HG02642 (cell line): ENCODE data around the gene TMEFF1.
A peak's percentile ranks its signal among the peaks of the same experiment; 100 is the strongest.

ENCODE experiments used
- ATAC-seq: cut with Tn5 transposase; IDR thresholded peaks from one replicate; pipeline ENCODE4 v1.9.1; 2021; ENCODE audit warnings: mild to moderate bottlenecking; ENCODE audit not compliant: unreplicated experiment, poor library complexity

The TMEFF1 gene

DNA sequence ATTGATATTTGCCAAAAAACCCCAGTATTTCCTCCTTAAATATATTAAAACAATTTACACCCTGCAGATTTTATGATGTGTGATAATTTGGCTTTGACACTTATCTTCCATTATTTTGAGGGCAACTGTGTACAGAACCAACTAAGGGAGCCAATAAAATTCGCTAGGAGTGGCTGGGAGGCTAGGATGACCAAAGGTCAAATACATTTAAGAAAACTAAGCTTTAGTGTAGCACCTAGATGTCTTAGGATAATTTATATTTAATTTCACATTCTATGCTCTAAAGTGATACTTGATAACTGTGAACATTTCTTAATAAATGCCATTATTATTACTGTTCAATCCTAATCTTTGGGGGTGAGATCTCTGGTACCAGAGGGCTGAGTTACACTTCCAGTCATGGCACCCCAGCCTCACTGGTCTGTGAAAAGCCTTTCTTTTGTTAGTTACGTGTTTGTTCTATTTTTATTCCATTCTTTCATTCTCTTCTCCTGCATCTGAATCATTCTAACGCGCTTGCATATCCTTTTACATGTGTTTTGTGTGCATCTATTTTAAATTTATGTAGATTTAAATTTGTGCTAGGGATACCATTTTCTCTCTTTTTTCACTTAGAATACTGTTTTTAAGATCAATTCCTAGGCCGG, 26.9 kb upstream of the TMEFF1 start:
- ATAC-seq = no peak

DNA sequence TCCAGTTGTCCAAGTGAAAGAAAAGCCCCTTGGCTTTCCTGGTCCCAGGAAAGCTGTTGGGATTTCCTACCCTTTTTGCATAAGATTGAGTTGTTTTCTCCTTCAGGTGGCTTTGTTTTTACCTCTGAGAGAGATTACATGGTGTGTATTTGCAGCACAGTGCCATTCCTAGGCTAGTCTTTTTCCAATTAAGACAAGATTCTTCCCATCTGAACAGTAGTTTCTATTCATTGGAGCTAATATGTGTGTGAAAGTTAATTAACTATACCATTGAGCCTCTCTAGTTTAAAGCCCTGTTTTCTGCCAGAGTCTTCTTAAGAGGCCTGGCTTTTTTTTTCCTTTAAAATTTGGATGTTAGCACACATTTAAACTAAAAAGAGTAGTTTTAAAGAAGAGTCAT, 25.9 kb upstream of the TMEFF1 start:
- ATAC-seq = no peak

DNA sequence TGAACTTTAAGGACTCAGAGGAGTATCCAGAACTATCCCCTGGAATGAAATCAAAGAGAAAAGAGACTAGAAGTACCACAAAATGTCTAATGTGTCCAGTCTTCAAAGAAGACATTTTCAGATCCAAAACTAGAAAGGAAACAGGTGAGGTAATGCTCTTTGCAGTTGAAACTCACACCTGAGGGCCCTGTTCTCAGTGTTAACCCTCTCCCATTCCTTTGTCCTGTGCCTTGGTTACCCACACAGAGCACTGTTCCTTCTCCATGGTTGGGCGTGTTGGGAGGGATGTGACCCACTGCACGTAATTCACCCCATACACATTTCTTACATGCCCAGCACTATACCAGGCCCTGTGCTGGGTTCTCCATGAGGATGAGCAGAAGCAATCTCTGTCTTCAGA, 24.7 kb upstream of the TMEFF1 start:
- no peak for ATAC-seq

DNA sequence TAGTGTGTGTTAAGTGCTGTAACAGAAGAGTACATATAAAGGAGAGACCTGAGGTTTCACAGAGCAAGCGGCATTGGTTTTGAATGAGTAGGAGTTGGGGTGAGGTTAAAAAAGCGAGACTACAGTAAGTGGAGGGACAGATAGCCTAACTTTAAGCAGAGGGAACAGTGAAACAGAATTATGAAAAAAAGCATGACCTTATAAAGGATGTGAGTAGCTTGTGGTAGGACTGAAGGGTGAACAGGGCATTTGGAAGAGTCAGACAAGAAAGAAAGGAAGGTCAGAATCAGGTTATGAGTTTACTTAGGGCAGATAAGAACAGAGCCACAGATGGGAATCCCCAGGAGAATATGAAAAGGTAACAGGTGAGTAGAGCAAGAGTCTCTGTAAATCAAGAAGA, 23.5 kb upstream of the TMEFF1 start:
- ATAC-seq = peak; percentile 83

DNA sequence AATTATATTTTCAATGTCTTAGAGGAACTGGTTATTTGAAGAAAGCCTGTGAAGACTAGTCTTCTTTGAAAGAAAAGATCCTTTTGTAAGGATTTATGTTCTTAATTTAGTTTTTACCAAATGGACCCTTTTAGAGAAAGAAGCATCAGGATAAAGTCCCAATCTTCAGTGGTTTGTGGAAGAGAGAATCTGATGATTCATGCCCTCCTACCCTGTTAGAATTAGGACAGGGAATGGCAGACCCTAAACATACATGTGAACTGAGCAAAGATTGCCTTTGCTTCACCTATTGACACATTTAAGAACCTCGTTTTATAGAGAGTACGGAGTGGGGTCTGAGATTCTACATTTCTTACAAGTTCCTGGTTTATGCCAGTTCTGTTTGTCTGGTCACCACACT, 20.1 kb upstream of the TMEFF1 start:
- no peak for ATAC-seq

DNA sequence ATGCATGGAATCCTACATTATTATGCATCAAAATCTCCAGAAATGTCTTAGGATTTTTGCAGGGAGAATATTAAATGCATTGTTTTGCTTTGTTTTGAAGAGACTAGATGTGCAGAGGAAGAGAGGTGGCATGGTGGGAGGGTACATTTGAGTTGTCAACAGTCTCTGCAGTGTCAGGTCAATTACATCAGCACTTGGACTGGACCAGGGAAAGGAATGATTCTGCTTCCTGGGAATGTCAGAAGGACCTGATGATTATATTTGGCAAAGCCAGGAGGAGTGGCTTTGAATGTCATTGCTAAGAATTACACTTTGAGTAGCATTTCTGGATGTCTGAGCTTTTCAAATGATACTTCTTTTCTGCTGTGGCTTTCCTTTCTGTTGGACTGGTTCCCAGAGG, 17.5 kb upstream of the TMEFF1 start:
- ATAC-seq = no peak

DNA sequence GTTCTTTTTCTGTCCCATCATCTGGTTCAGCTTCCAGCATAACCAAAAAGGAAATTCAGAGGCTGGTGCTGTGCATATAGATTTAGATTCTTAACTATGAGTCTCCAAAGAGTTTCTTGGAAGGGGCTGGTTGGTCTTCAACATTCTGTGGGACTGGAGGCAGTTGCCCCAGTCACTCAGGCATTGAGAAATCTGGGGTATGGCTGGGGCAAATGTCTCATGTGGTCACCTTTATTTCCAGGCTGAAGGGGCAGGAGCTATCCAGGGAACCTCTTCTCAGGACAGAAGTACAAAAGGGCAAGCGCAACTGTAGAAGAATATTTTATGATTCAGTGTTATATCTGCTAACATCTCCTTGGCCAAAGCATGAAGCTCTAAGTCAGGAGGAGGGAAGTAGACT, 15.4 kb upstream of the TMEFF1 start:
- ATAC-seq = no peak

DNA sequence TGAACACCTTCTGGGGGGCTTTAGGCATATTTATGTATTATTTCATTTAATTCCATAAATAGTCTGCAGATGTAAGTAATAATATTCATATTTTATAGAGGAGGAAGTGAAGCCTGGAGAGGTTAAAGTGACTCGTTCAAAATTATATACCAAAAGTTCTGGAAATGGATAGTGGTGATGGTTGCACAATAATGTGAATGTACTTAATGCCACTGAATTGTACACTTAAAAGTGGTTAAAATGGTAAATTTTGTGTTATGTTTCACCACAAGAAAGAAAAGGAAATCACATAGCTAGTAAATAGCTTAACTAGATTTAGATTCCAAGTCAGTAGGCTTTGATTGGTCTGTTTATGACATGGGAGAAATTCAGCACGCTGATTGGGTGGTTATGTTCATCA, 13.0 kb upstream of the TMEFF1 start:
- no peak for ATAC-seq

DNA sequence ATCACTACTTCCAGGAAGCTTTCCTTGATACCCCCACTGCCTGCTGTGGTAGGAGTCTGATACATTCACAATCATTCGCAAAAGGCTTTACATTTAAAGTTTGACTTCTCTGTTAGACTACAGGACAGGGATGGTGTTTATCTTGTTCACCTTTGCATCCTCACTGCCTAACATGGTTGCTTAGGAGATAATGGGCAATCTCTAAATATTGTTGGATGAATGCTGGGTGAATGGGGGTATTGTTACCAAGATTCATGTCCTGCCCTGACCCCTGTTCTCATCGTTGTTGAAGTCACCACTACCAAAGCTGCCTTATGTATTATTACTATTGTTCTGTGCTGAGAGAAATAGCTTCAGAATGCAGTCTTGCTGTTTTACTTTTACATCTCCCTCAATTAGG, 7.7 kb upstream of the TMEFF1 start:
- ATAC-seq = no peak

DNA sequence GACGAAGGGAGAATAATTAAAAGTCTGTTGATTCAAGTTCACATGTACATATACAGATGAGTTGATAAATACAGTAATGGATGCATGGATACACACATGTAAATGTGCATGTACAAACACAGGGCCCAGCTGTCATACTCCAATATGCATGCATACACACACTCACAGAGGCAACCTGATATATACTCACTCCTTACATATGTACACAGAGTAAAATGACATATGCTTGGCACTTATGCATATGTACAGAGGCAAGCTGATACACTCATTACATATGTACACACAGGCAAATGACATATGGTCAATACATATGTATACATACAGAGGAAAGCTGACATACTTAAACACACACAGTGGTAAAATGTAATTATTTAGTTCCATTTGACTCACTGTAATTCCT, 7.2 kb upstream of the TMEFF1 start:
- ATAC-seq = no peak

DNA sequence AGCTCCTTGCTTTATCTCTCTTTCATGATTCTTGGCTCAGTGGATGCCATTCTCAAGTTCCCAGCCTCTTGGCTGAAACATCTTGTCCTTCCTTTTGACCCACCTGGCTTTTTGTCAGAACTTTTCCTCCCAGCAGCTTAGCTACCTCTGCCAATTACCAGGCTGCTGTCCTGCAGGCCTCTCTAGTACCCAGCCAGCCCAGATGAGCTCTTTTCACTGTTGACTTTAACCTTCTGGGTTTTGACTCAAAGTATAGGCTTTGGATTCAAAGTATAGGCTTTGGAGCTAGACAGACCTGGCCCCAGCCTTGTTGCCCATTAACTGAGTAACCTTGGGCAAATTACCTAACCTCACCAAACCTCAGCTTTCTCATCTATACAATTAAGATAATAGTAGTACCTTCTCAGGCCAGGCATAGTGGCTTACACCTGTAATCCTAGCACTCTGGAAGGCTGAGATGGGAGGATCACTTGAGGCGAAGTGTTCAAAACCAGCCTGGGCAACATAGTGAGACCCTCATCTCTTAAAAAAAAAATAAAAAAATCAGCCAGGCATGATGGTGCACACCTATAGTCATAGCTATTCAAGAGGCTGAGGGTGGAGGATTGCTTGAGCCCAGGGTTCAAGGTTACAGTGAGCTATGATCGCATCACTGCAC, 6.6 kb upstream of the TMEFF1 start:
- no peak for ATAC-seq

DNA sequence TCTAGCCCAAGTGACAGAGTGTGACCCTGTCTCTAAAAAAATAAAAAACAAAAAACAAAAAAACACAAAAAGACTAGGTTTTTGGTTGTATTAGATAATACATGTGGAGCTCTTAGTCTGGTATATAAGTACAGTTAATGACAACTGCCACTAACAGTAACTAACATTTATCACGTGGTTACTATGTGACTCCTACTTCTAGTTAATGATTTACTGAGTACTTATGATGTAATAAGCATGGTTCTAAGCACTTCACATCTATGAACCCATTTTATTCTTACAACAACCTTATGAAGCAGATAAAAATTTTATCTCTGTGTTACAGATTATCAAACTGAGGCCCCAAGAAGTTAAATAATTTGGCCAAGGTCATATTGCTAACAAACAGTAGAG, 6.1 kb upstream of the TMEFF1 start:
- no peak for ATAC-seq

DNA sequence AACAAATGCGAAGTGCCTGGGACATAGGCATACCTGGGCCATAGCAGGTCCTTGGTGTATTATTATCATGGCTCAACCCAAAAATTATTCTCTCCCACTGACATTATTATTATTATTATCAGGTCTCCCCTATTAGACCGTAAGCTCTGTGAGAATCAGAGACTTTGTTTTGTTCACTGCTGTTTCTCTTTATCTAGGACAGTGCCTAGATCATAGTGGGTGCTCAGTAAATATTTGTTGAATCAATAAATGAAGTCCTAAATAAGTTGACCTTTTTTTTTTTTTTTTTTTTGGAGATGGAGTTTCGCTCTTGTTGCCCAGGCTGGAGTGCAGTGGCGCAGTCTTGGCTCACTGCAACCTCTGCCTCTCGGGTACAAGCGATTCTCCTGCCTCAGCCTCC, 4.9 kb upstream of the TMEFF1 start:
- no peak for ATAC-seq

DNA sequence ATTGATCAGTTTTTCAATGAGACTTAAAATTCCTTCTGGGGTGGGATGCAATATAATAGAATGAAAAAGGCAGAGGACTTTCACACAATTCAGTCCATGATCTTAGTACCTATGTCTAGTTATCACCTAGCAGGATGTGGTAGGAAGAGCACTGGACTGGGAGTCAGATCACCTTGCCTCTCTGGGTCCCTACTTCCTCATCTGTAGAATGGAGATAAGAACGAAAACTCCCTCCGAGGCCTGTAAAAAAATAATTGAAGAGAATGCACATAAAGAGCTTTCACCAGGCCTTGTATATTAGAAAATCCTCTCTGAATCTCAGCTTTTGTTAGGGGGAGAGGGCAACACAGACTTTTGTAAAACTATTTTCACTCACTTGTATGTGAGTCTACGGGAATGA, 681 bp upstream of the TMEFF1 start:
- ATAC-seq = no peak

DNA sequence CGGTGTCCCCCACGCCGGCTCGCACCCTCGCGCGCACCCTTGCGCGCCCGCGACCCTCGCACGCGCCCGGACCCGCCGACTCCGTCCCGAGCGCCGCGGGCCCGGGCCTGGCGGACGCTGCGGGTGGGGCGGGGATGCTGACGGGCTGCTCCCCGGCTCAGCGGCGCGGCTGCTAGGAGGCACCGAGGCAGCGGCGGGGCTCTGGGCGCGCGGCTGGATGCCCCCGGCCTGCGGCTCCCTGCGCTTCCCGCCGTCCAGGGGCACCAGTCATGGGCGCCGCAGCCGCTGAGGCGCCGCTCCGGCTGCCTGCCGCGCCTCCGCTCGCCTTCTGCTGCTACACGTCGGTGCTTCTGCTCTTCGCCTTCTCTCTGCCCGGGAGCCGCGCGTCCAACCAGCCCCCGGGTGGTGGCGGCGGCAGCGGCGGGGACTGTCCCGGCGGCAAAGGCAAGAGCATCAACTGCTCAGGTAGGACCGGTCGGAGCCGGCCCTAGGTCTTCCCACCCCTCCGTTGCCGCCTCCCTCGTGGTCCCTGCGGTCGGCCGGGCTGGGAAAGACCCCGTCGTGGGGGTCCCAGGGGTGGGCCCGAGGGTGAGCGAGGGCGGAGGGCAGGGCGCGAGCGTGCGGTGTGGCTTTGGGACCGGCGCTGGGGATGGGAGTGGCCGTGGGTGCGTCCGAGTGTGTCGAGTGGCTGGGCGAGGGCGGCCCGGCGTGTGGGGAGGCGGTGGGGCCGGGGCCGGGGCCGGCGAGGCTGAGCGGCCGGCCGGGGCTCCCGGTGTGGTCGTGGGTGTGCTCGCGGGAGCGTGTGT, 530 bp downstream of the TMEFF1 start:
- ATAC-seq = peak; percentile 60

DNA sequence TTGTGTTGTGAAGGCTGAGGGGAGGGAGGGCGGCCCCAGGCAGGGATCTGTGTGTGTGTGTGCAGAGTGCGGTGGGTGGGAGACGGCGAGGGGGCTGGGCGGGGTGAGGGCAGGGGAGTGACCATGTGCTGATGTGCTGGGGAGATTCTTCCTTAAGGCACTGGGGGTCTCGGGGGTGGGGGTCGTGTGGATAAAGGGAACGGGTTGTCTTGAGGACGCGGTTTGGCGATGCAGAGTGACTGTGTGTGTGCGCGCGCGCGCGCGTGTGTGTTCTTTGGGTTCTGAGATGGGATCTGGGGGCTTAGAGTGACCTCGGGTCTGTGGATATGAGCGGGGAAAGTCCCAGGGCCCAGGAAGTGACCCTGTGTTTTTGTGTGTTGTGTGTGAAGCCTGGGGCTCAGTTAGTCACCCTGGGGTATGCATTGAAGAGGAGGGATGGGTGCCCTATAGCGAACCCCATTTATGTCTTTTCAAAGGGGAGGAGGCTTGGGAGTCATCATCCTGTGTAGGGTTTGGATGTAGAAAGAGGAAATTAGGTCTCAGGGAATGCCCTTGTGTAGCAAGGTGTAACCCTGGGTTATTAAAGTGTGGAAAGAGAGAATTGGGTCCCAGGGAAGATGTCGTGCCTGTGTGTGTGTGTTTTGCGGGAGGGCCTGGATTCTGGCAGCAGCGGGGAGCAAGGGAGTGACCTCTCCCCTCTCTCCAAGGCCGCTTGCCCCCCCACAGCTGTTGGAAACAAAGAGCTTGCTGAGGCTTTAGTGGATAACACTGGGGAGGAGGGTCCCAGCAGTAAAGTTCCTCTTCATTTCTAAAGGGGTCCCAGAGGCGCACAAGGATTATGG, 1.4 kb downstream of the TMEFF1 start:
- no peak for ATAC-seq

DNA sequence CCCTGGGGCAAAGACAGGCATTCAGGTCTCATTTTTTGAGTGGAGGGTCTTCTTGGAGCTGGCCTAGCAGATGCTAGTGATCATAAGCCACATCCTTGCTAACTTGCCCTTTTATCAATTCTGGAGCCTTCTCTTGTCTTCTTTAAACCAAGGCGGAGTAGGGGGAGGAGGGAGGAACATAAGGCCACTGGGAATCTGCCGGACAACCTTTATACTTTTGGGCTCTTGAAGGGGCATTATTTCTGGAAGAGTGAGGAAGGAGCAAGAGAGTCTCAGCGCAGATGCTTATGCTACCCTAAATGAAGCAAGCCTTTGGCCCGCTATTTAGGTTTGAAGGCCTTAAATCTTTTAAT, 2.0 kb downstream of the TMEFF1 start:
- ATAC-seq = no peak

DNA sequence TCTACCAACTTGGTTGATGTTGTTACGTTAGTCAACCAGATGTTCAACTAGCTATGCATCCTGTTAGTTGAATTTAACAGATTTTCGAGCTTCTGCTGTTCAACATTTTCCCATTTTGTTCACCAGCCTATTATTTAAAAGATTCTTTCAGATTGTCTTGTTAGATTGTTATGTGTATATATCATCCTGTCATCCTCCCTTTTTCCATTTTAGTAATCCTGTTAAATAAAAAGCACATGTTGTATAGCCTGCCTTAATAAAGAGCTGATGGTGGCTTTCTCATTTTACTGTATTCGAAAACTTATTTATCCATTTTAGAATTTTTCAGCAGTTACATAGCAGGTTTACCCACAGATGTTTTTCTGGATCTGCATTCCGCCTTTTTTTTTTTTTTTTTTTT, 4.3 kb downstream of the TMEFF1 start:
- ATAC-seq = no peak

DNA sequence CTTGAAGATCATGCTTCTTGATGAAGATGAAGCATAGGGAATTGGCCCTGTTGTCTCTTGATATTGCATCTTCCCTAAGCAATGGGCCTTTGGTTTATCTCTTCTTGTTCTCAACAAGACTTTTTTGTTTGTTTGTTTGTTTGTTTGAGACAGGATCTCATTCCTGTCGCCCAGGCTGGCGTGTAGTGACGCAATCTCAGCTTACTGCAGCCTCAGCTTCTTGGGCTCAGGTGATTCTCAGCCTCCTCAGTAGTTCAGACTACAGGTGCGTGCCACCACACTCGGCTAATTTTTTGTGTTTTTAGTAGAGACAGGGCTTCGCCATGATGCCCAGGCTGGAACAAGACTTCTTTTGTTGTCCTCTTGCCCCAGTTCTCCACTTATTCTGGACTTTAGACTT, 5.2 kb downstream of the TMEFF1 start:
- ATAC-seq = no peak

DNA sequence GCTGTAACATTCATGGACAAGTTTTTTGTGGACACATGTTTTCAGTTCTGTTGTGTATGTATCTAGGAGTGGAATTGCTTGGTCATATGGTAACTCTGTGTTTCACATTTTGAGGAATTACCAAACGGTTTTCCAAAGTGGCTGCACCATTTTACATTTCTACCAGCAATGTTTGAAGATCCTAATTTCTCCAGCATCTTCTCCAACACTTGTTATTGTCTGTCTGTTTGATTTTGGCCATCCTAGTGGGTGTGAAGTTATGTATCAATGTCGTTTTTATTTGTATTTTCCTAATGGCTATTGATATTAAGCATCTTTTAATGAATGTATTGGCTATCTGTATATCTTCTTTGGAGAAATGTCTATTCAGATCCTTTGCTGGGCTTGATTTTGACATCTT, 6.9 kb downstream of the TMEFF1 start:
- no peak for ATAC-seq

DNA sequence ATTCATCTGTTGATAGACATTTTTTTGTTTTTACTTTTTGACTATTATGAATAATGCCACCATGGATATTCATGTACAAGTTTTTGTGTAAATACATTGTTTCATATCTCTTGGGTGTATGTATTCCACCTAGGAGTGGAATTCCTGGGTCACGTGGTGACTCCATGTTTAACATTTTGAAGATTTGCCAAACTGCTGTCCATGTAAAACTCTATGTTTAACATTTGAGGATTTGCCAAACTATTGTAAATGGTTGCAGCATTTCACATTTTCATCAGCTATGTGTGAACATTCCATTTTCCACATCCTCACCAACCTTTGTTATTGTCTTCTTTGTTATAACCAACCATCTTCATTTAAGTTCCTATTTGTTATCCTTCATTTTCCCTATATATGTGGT, 12.2 kb downstream of the TMEFF1 start:
- no peak for ATAC-seq
